Right atrium auricular region (tissue), 2 donors: ENCODE measurements around the gene ZNF385C. TPM values are rescaled to one million over a fixed set of nuclear protein-coding genes. Genes with fewer than 3 reads are reported as not detected.

ENCODE experiments used
- DNase-seq: peaks from one replicate; pipeline ENCODE4 v3.0.0-alpha.2; 2019; ENCODE audit warnings: low spot score
- H3K27ac ChIP-seq, 2 donors: fragments of 200-600 bp; sonication (generic); 1 replicate in 1 of 2; 2 replicates in 1 of 2; pipeline ENCODE4 v1.5.1; 2016 to 2019
- H3K27me3 ChIP-seq, 2 donors: fragments of 200-600 bp; sonication (generic); one replicate each; pipeline versions ENCODE4 v1.5.1 to v1.6.0; 2017 to 2019
- H3K36me3 ChIP-seq: fragments of 200-600 bp; sonication (generic); one replicate; pipeline ENCODE4 v1.5.1; 2016
- H3K4me1 ChIP-seq, 2 donors: fragments of 200-600 bp; sonication (generic); one replicate each; pipeline versions ENCODE4 v1.5.1 to v1.6.0; 2017 to 2019
- H3K4me3 ChIP-seq, 2 donors: fragments of 200-600 bp; sonication (generic); 1 replicate in 1 of 2; 2 replicates in 1 of 2; pipeline ENCODE4 v1.5.1; 2017 to 2019; ENCODE audit warnings: mild to moderate bottlenecking in 1 of 2, moderate library complexity in 1 of 2
- H3K9me3 ChIP-seq, 2 donors: fragments of 200-600 bp; sonication (generic); one replicate each; pipeline ENCODE4 v1.5.1; 2019
- CTCF ChIP-seq, 2 donors: fragments of 200-600 bp; sonication (generic); IDR thresholded peaks; one replicate each; pipeline ENCODE4 v1.5.1; 2019; ENCODE audit warnings: antibody characterized with exemption in 2 of 2
- total RNA-seq, 2 donors: library from RNA; depleted of rRNA; stranded (reverse); fragments of >200 nt; gene quantifications; one replicate each; pipeline ENCODE4 v1.1.0, GENCODE V29; 2016

Gene ZNF385C
- total RNA-seq, 2 donors from 2014 or later = not detected

- Histone ChIP-seq H3K4me1 (peaks cover 0 to 26% of the 10 kb centered on the region in 2 donors), H3K4me3 (peak overlapping the region; percentile 50 to 63), H3K9me3 (no peaks in the 10 kb centered on the region), H3K27ac (peak overlapping the region; percentile 82 to 84), H3K27me3 (no peaks in the 10 kb centered on the region), H3K36me3 (peaks cover 2% of the 10 kb centered on the region)
- TF ChIP-seq CTCF (IDR thresholded peaks at IDR 0.05) = no peak
- no peak for DNase-seq
Measured at GRCh38 chr17:42111871-42112551, 13.7 kb upstream of the ZNF385C start.

GRCh38 chr17:42111265-42111636 lies 13.0 kb upstream of the ZNF385C start:
- peak overlapping the region in 1 of 2 donors; percentile 63 for H3K4me3 ChIP-seq
- peaks cover 0 to 26% of the 10 kb centered on the region in 2 donors for H3K4me1 ChIP-seq
- H3K9me3 ChIP-seq = no peaks in the 10 kb centered on the region
- H3K27me3 ChIP-seq = no peaks in the 10 kb centered on the region
- no peaks in the 10 kb centered on the region for H3K36me3 ChIP-seq
- DNase-seq = no peak
- H3K27ac ChIP-seq = peak overlapping the region; percentile 82 to 84
- TF ChIP-seq CTCF (IDR thresholded peaks at IDR 0.05) = no peak

- no peak for TF ChIP-seq CTCF (IDR thresholded peaks at IDR 0.05)
- no peaks in the 10 kb centered on the region for H3K9me3 ChIP-seq
- H3K36me3 ChIP-seq = no peaks in the 10 kb centered on the region
- H3K27me3 ChIP-seq = no peaks in the 10 kb centered on the region
- no peak overlapping the region for H3K27ac ChIP-seq
- DNase-seq = no peak
- H3K4me3 ChIP-seq = no peak overlapping the region
- peaks cover 0 to 26% of the 10 kb centered on the region in 2 donors for H3K4me1 ChIP-seq
Measured at GRCh38 chr17:42110301-42111264, 12.3 kb upstream of the ZNF385C start.

- DNase-seq = no peak
- no peak for TF ChIP-seq CTCF (IDR thresholded peaks at IDR 0.05)
- H3K36me3 ChIP-seq = peaks cover 6% of the 10 kb centered on the region
- H3K4me1 ChIP-seq = peaks cover 0 to 26% of the 10 kb centered on the region in 2 donors
- no peak overlapping the region for H3K4me3 ChIP-seq
- no peaks in the 10 kb centered on the region for H3K9me3 ChIP-seq
- no peak overlapping the region for H3K27ac ChIP-seq
- H3K27me3 ChIP-seq = no peaks in the 10 kb centered on the region
Measured at GRCh38 chr17:42109086-42109485, 10.8 kb upstream of the ZNF385C start.

GRCh38 chr17:42107597-42108576 lies 9.6 kb upstream of the ZNF385C start:
- Histone ChIP-seq H3K27ac (no peak overlapping the region), H3K4me3 (peak overlapping the region in 1 of 2 donors; percentile 33), H3K36me3 (peaks cover 6% of the 10 kb centered on the region)

More at GRCh38 chr17:42107597-42108576, 9.6 kb upstream of the ZNF385C start:
- TF ChIP-seq CTCF (IDR thresholded peaks at IDR 0.05) = no peak
- Histone ChIP-seq H3K27me3 (no peaks in the 10 kb centered on the region), H3K4me1 (peaks cover 0 to 21% of the 10 kb centered on the region in 2 donors), H3K9me3 (no peaks in the 10 kb centered on the region)
- no peak for DNase-seq
